Measurements from ENCODE around the gene C10orf53. TPM values are rescaled to one million over a fixed set of nuclear protein-coding genes. Genes with fewer than 3 reads are reported as not detected.

Gene C10orf53
- total and polyA plus RNA-seq, 4 donors = not detected

- WGBS, 2 donors = 83 to 85% methylated on average over 15 of the region's 15 CpGs
Measured at GRCh38 chr10:49651039-49651835, 28.2 kb upstream of the C10orf53 start.

GRCh38 chr10:49651917-49652316 is 27.5 kb upstream of the C10orf53 start:
- intact Hi-C loops (cut with DNase I) = no loop called here
- WGBS, 2 donors = 73 to 74% methylated on average over 2 of the region's 2 CpGs
- Histone ChIP-seq H3K4me1 (ENCODE audit: control insufficient read depth in 1 of 2, insufficient read depth in 2 of 2, low read length in 2 of 2) (no peaks in the 10 kb centered on the region), H3K36me3 (ENCODE audit: control insufficient read depth in 1 of 2, insufficient read depth in 2 of 2, low read length in 1 of 2) (no peaks in the 10 kb centered on the region), H3K27ac (ENCODE audit: low read depth in 1 of 2, low read length in 2 of 2) (no peak overlapping the region), H3K27me3 (ENCODE audit: control insufficient read depth in 1 of 2, insufficient read depth in 2 of 2, low read length in 1 of 2) (no peaks in the 10 kb centered on the region), H3K9me3 (ENCODE audit: control insufficient read depth, low read length) (no peaks in the 10 kb centered on the region), H3K4me3 (ENCODE audit: low read length in 2 of 2) (no peak overlapping the region)
- no peak for DNase-seq
- ATAC-seq (ENCODE audit: low FRiP score) = no peak

More at GRCh38 chr10:49651039-49651835, 28.2 kb upstream of the C10orf53 start:
- no peak overlapping the region for H3K27ac ChIP-seq (ENCODE audit: low read depth in 1 of 2, low read length in 2 of 2)
- H3K36me3 ChIP-seq (ENCODE audit: control insufficient read depth in 1 of 2, insufficient read depth in 2 of 2, low read length in 1 of 2) = no peaks in the 10 kb centered on the region
- no peak overlapping the region for H3K4me3 ChIP-seq (ENCODE audit: low read length in 2 of 2)
- ATAC-seq (ENCODE audit: low FRiP score) = no peak
- no peaks in the 10 kb centered on the region for H3K4me1 ChIP-seq (ENCODE audit: control insufficient read depth in 1 of 2, insufficient read depth in 2 of 2, low read length in 2 of 2)
- intact Hi-C loops (cut with DNase I) = no loop called here
- no peak for DNase-seq
- H3K9me3 ChIP-seq (ENCODE audit: control insufficient read depth, low read length) = no peaks in the 10 kb centered on the region
- H3K27me3 ChIP-seq (ENCODE audit: control insufficient read depth in 1 of 2, insufficient read depth in 2 of 2, low read length in 1 of 2) = no peaks in the 10 kb centered on the region

- DNase-seq = no peak
- intact Hi-C loops (cut with DNase I) = no loop called here
- H3K9me3 ChIP-seq (ENCODE audit: control insufficient read depth, low read length) = no peaks in the 10 kb centered on the region
- no peak overlapping the region for H3K27ac ChIP-seq (ENCODE audit: low read depth in 1 of 2, low read length in 2 of 2)
- H3K27me3 ChIP-seq (ENCODE audit: control insufficient read depth in 1 of 2, insufficient read depth in 2 of 2, low read length in 1 of 2) = no peaks in the 10 kb centered on the region
- H3K4me3 ChIP-seq (ENCODE audit: low read length in 2 of 2) = no peak overlapping the region
- no peaks in the 10 kb centered on the region for H3K36me3 ChIP-seq (ENCODE audit: control insufficient read depth in 1 of 2, insufficient read depth in 2 of 2, low read length in 1 of 2)
- no peaks in the 10 kb centered on the region for H3K4me1 ChIP-seq (ENCODE audit: control insufficient read depth in 1 of 2, insufficient read depth in 2 of 2, low read length in 2 of 2)
- WGBS, 2 donors = 73 to 75% methylated on average over 15 of the region's 15 CpGs
- ATAC-seq (ENCODE audit: low FRiP score) = no peak
Measured at GRCh38 chr10:49652421-49653272, 26.8 kb upstream of the C10orf53 start.

GRCh38 chr10:49653273-49653929 is 26.1 kb upstream of the C10orf53 start:
- no peak overlapping the region for H3K27ac ChIP-seq (ENCODE audit: low read depth in 1 of 2, low read length in 2 of 2)
- ATAC-seq (ENCODE audit: low FRiP score) (no peak), DNase-seq (peak in 1 of 2 donors; percentile 42)
- no peaks in the 10 kb centered on the region for H3K36me3 ChIP-seq (ENCODE audit: control insufficient read depth in 1 of 2, insufficient read depth in 2 of 2, low read length in 1 of 2)
- intact Hi-C loops (cut with DNase I) = no loop called here
- no peaks in the 10 kb centered on the region for H3K4me1 ChIP-seq (ENCODE audit: control insufficient read depth in 1 of 2, insufficient read depth in 2 of 2, low read length in 2 of 2)
- H3K4me3 ChIP-seq (ENCODE audit: low read length in 2 of 2) = no peak overlapping the region
- no peaks in the 10 kb centered on the region for H3K27me3 ChIP-seq (ENCODE audit: control insufficient read depth in 1 of 2, insufficient read depth in 2 of 2, low read length in 1 of 2)
- H3K9me3 ChIP-seq (ENCODE audit: control insufficient read depth, low read length) = no peaks in the 10 kb centered on the region
- WGBS, 2 donors = 77 to 80% methylated on average over 11 of the region's 11 CpGs

GRCh38 chr10:49654036-49654693 is 25.3 kb upstream of the C10orf53 start:
- 51 to 59% methylated on average over 5 of the region's 5 CpGs for WGBS, 2 donors
- Histone ChIP-seq H3K4me1 (ENCODE audit: control insufficient read depth in 1 of 2, insufficient read depth in 2 of 2, low read length in 2 of 2) (no peaks in the 10 kb centered on the region), H3K36me3 (ENCODE audit: control insufficient read depth in 1 of 2, insufficient read depth in 2 of 2, low read length in 1 of 2) (no peaks in the 10 kb centered on the region), H3K4me3 (ENCODE audit: low read length in 2 of 2) (no peak overlapping the region), H3K27me3 (ENCODE audit: control insufficient read depth in 1 of 2, insufficient read depth in 2 of 2, low read length in 1 of 2) (no peaks in the 10 kb centered on the region), H3K27ac (ENCODE audit: low read depth in 1 of 2, low read length in 2 of 2) (no peak overlapping the region), H3K9me3 (ENCODE audit: control insufficient read depth, low read length) (no peaks in the 10 kb centered on the region)
- no peak for ATAC-seq (ENCODE audit: low FRiP score)
- DNase-seq = peak in 1 of 2 donors; percentile 59
- intact Hi-C loops (cut with DNase I) = no loop called here

GRCh38 chr10:49655099-49655498 is 24.4 kb upstream of the C10orf53 start:
- Histone ChIP-seq H3K4me1 (ENCODE audit: control insufficient read depth in 1 of 2, insufficient read depth in 2 of 2, low read length in 2 of 2) (no peaks in the 10 kb centered on the region), H3K9me3 (ENCODE audit: control insufficient read depth, low read length) (no peaks in the 10 kb centered on the region), H3K4me3 (ENCODE audit: low read length in 2 of 2) (no peak overlapping the region), H3K27me3 (ENCODE audit: control insufficient read depth in 1 of 2, insufficient read depth in 2 of 2, low read length in 1 of 2) (no peaks in the 10 kb centered on the region), H3K27ac (ENCODE audit: low read depth in 1 of 2, low read length in 2 of 2) (no peak overlapping the region), H3K36me3 (ENCODE audit: control insufficient read depth in 1 of 2, insufficient read depth in 2 of 2, low read length in 1 of 2) (no peaks in the 10 kb centered on the region)
- ATAC-seq (ENCODE audit: low FRiP score) = no peak
- 86 to 88% methylated on average over 18 of the region's 18 CpGs for WGBS, 2 donors
- intact Hi-C loops (cut with DNase I) = no loop called here
- peak in 1 of 2 donors; percentile 55 for DNase-seq

- no peaks in the 10 kb centered on the region for H3K9me3 ChIP-seq (ENCODE audit: control insufficient read depth, low read length)
- intact Hi-C loops (cut with DNase I) = no loop called here
- no peaks in the 10 kb centered on the region for H3K27me3 ChIP-seq (ENCODE audit: control insufficient read depth in 1 of 2, insufficient read depth in 2 of 2, low read length in 1 of 2)
- no peaks in the 10 kb centered on the region for H3K4me1 ChIP-seq (ENCODE audit: control insufficient read depth in 1 of 2, insufficient read depth in 2 of 2, low read length in 2 of 2)
- no peak for ATAC-seq (ENCODE audit: low FRiP score)
- no peak overlapping the region for H3K27ac ChIP-seq (ENCODE audit: low read depth in 1 of 2, low read length in 2 of 2)
- no peaks in the 10 kb centered on the region for H3K36me3 ChIP-seq (ENCODE audit: control insufficient read depth in 1 of 2, insufficient read depth in 2 of 2, low read length in 1 of 2)
- 73 to 78% methylated on average over 9 of the region's 9 CpGs for WGBS, 2 donors
- H3K4me3 ChIP-seq (ENCODE audit: low read length in 2 of 2) = no peak overlapping the region
- DNase-seq = no peak
Measured at GRCh38 chr10:49656845-49657493, 22.5 kb upstream of the C10orf53 start.

GRCh38 chr10:49657606-49658005 is 21.8 kb upstream of the C10orf53 start:
- Histone ChIP-seq H3K27me3 (ENCODE audit: control insufficient read depth in 1 of 2, insufficient read depth in 2 of 2, low read length in 1 of 2) (no peaks in the 10 kb centered on the region), H3K36me3 (ENCODE audit: control insufficient read depth in 1 of 2, insufficient read depth in 2 of 2, low read length in 1 of 2) (no peaks in the 10 kb centered on the region), H3K4me1 (ENCODE audit: control insufficient read depth in 1 of 2, insufficient read depth in 2 of 2, low read length in 2 of 2) (no peaks in the 10 kb centered on the region), H3K4me3 (ENCODE audit: low read length in 2 of 2) (no peak overlapping the region), H3K27ac (ENCODE audit: low read depth in 1 of 2, low read length in 2 of 2) (no peak overlapping the region), H3K9me3 (ENCODE audit: control insufficient read depth, low read length) (no peaks in the 10 kb centered on the region)
- ATAC-seq (ENCODE audit: low FRiP score) (no peak), DNase-seq (no peak)
- 56 to 78% methylated on average over 1 of the region's 1 CpG for WGBS, 2 donors
- intact Hi-C loops (cut with DNase I) = no loop called here

Data from aorta (tissue), 5 donors.